NCI-H524 treated with DMSO at 0.1 percent for 48 hours (cell line): Measurements from ENCODE around the gene PDLIM7.

Experiments used
- DNase-seq: peaks from one replicate; lab custom pipeline; 2025; lab: John Stamatoyannopoulos, UW

Gene PDLIM7

DNA sequence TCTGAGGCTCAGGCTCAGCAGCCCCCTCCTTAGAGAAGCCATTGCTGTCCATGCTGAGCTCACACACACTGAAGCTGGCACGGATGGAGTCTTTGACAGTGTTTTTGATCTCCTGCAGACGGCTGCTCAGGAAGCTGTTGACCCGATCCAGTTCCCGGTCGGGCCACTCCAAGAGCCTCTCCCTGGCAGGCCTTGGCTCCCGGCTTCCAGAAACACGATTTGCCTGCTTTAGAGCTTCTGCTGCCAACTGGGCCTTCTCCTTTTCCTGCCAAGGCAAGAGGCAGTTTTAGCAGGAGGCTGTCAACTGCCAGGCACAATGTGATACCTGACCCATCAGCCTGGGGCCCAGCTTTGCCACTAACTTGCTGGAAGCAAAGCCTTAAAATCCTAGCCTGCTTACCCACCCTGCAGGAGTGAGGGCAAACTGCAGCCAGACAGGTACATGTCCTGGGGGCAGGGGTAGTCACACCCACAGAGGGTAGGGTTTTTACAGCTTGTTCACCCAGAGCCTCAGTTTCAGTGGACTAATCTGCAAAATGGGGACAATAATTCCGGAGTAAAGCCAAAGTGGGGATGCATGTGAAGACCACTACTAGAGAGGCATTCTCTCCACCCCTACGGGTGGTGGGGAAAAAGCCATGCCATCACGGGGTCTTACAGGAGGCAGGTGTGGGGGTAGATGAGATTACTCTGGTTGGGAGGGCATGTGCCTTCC lies 27.7 kb upstream of the PDLIM7 start:
- no peak for DNase-seq

DNA sequence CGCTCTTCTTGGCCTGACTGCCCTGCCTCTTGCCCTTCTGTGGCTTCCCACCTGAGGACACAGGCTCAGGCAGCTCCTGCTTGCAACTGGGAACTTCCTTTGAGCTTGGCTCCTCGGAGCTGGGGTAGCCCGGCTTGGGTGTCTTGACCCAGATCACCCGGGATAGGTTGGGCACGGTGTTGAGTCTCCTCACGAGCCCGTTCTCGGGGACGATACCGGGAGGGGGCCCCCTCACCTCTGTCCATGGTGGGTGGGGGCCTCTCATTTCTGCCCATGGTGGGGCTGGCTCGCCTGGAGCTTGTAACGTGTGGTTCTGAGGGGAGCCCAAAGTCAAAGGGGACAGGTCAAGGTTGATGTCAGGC lies 27.1 kb upstream of the PDLIM7 start:
- no peak for DNase-seq

- DNase-seq: no peak
Observed at GRCh38 chr5:177523711-177524538, 26.5 kb upstream of the PDLIM7 start.

- no peak for DNase-seq
Observed at GRCh38 chr5:177520916-177521513, 23.6 kb upstream of the PDLIM7 start.

DNA sequence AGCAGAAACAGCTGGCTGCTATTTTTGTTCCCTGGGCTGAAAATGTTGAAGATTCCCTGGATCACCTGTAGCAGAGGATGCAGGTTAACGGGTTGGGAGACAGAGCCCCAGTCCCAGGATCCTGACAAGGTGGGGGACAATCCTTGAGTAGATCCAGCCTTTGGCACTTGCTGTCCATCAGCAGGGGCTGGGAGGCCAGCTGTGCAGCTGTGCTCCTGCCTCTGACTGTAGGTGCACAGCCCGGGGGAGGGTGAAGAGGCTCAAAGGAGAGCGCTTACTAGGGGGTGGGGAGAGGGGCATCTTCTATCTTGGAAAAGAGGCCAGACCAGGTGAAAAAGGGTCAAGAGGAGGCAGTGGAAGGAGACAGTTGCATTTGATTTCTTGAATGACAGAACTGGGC lies 22.9 kb upstream of the PDLIM7 start:
- DNase-seq: no peak

GRCh38 chr5:177519463-177520235 lies 22.2 kb upstream of the PDLIM7 start:
- DNase-seq: no peak

DNA sequence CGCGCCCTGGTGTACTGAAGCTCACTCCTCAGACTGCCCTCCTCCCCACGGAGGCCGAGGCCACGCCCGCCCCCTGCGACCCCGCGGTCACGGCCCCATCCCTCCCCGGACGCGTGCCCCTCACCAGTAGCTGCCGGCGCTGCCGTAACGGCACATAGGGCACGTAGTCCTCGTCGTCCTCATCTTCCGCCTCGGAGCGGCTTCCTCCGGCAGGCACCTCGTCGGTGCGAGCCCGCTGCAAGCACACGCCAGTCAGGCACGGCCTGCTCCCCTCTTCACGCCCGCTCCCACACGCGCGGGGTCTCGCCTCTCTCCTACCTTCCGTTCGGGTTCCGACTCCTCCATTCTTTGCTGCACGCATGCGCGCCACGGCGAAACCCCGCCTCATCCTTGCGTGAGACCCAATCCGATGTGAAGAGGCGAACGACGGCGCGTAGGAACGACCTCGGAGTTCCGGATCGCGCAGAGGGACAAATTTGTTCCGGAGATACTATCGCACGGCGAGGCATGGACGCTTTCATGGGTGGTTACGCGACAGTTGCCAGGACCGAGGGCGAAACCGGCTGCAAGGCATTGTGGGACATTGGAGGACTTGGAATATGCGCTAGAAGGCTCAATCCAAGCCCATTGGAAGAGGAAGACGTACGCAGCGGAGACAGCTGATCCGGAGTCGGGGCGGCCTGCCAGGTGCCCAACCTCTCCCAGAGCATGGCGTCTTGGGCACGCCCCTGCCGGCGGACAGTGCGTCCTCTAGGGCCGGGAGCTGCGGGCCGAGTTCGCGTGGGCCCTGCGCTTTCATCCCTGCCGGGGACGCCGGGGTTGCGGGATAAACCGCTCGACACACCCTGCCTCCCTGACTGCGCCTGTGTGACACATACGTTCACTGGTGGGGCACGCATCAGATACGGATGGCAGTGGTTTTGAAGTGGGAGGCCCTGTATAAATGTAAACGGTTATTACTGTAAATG lies 19.5 kb upstream of the PDLIM7 start, which contains the start of gene DDX41:
TSS of gene DDX41 (minus strand) at position 361 of the 968 bp plus-strand sequence. CDS start at position 345, 16 bp downstream.
- peak; percentile 82 for DNase-seq

DNA sequence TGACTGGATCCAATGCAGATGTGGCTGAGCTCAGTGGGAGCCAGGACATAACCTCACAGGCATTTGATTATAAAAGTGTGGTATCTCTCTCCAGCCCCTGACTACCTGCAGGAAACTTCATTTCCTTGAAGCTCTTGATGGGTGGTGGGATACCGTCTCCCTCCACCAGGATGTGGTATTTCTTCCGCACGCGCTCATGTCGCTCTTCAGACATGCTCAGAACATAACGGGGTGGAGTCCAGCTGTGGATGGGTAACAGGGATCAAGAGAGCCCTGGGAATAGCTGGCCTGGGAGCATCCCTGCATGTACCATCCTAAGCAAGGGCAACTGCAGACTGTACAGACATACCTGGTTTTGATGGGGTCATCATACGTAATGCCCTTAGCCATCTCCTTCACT lies 18.2 kb upstream of the PDLIM7 start:
- DNase-seq: no peak

- no peak for DNase-seq
Observed at GRCh38 chr5:177514541-177514940, 17.1 kb upstream of the PDLIM7 start.

DNA sequence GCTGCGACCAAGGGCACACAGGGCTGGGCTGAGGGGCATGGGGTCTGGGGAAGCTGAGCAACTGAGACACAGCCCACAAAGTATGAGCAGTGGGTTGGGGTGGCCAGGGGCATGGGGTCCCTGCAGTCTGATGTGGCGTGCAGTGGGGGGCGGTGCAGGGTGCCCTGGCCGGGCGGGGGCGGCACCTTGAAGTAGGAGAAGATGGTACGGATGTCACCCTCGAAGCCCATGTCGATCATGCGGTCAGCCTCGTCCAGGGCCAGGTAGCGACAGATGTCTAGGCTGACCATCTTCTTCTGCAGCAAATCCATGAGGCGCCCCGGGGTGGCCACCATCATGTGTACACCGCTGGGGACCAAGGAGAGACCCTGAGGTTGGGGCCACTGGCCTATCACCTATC lies 16.1 kb upstream of the PDLIM7 start:
- no peak for DNase-seq

GRCh38 chr5:177512736-177513380 lies 15.5 kb upstream of the PDLIM7 start:
- no peak for DNase-seq

DNA sequence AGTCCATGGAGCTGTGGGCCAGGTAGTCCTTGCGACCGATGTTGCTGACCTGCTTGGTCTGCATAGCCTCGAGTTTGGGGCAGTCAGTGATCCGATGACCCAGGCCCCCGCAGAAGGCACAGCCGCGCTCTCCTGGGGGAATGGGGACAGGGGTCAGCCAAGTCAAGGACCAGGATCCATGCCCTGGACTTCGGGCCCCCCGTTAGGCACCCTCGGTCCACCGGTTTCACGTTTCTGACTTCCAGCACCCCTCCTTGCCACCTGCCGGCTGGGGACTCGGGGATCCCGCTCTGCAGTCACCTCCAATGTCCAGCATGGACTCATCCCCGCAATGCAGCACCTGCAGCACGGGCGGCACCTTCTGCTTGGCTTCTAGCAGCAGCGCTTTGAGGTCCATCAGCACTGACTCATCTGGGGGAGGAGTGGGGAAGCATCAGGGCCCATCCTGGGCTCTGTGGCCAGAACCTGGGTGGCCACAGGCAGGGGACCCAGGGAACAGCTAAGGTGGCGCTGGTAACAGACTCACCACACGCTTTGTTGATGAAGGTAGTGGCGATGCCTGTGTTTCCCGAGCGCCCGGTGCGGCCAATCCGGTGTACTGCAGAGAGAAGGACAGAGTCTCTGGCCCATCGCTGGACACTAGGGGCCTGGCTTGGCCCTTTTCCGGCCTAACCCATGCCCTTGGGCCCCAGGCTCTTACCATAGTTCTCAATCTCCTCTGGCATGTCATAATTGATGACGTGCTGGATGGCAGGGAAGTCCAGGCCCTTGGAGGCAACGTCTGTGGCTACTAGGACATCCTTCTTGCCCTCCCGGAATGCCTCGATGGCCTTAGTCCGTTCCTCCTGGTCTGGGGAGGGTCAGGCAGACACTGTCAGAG lies 14.6 kb upstream of the PDLIM7 start:
- DNase-seq: no peak

- DNase-seq: no peak
Observed at GRCh38 chr5:177511181-177511580, 13.8 kb upstream of the PDLIM7 start.

DNA sequence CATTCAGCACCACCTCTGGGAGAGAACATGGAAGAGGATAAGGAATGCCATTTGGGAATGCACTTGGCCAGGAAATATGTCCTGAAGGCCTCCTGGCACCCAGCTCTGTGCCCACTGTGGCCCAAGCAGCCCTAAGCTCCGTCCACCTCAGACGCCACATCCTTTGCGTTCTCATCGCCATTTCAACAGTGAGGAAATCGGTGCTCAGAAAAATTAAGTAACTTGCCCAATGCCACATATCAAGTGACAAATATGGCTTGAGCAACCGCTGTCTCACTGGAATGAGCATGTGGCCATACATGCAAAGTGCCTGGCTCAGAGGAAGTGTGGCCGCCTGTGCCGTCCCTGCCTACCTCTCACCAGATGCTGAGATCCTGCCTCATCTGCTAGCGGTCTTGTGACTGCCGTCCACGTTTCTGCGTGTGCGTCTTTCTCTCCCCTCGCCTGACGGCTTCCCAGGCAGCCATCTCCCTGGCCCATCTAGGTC lies 13.2 kb upstream of the PDLIM7 start:
- no peak for DNase-seq

- DNase-seq: no peak
Observed at GRCh38 chr5:177509991-177510566, 12.7 kb upstream of the PDLIM7 start.

DNA sequence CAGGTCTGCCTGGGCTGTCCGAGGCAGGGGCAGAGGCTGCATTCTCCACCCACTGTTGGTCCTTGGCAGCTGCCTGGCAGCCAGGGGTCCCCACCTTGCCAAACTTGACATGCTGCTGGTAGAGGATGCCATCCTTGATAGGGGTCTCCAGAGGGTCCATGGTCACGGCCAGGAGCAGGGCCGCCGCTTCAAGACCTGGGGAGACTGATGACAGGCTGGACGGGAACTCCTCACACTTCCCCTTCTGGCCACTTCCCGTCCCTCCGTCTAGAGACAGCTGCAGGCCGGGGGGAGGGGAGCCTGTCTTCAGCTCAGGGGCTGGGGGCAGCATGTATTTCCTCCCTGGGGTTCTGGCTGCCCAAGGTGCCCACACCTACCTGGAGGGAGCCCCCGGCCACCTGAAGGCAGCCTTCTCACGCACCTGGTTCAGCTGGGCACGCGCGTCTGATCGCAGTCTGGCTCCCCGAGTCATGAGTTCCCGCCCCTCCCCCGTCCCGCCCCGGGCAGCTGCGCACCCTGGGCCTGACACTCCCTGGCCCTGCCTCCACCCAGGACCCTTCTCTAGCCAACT lies 12.1 kb upstream of the PDLIM7 start, which contains the start of gene DOK3:
TSS of gene DOK3 (minus strand) at position 446 of the 571 bp plus-strand sequence. CDS start at position 160, 286 bp downstream.
- DNase-seq: no peak

DNA sequence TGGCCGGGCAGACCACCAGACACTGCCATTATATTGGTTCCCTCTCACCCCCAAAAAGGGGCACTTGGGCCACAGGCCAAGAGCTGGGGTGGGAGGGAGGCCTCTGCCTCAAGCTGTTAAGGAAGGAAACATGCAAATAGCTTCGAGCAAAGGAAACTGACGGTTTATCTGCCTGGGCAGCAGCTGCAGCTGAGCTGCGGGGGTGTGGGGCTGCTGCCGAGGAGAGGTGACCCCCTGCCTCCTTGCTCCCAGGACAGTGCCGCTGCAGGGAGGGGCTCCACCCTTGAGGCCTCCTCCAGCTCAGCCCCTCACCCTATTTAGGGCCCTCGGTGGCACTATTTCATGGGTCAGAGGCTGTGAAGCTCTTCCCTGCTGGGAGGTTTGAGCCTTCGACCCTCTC lies 11.4 kb upstream of the PDLIM7 start:
- no peak for DNase-seq

DNA sequence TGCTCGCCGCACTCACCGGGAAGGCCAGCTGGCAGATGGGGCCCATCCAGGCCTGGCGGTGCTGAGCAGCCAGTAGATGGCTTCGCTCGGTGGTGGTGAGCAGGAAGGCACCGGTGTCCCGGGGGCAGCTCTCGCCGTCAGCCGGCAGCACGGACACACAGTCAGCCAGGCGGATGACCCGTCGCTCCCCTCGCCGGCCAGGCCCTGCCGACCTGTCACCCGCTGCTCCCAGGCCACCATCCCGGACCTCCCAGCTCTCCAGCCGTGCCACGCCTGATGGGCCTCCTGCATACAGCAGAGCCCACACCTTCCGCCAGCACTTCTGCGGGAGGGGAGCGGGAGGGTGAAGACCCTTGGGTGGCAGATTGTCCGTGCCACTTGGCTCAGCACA lies 10.8 kb upstream of the PDLIM7 start:
- no peak for DNase-seq
